Stimulated activated naive CD4-positive, alpha-beta T cell (primary cell): ENCODE data around the gene AQP6.
A peak's percentile ranks its signal among the peaks of the same experiment; 100 is the strongest.

Experiments used
- DNase-seq, 6 experiments: peaks; one replicate each; lab custom pipeline; 2025; lab: John Stamatoyannopoulos, UW

The AQP6 gene

DNA sequence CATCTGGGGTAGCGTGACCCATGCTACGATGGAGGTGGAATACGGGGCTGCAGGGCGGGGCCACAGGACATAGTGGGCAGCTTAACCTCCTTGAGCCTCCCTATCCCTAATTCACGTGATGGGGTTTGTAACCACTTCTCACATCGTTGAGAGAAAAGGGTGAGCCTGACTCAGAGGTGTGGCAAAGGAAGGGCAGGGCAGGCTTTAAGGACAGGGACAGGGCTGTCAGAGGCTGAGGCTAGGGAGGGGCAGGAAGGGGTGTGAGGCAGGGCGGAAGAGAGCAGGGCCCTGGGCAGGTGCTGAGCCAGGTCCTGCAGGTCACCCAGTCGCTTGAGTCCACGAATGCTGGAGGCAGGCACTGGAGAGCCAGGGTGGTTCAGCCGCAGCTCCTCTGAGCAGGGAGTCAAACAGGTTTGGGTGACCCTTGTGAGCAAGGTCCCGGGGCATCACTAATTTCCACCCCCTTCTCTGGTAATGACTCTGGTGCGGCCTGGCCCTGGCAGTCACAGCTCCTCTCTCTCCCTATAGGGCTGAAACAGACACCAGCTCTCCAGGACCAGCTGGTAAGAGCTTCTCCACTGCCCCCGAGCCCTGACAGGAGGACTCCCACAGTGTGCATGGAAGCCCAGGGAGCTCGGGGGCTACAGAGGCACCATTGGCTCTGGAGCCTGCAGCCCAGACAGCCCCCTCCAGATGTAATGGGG, 29.7 kb upstream of the AQP6 start:
- no peak for DNase-seq

DNA sequence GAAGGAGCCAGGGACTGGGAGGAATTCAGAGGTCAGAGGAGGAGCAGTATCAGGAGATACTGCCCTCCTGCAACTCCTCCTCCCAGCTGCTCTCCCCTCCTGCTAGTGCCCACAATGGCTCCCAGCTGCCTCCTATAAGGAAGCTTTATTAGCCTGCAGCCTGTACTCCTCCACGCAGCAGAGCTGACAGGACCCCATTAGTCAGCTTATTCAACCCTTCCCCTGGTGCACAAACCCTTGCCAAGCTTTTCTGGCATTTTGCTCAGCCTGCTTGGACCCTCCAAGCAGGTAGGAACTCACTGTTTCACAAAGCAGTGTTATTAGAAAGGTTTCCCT, 29.2 kb upstream of the AQP6 start:
- DNase-seq = no peak

DNA sequence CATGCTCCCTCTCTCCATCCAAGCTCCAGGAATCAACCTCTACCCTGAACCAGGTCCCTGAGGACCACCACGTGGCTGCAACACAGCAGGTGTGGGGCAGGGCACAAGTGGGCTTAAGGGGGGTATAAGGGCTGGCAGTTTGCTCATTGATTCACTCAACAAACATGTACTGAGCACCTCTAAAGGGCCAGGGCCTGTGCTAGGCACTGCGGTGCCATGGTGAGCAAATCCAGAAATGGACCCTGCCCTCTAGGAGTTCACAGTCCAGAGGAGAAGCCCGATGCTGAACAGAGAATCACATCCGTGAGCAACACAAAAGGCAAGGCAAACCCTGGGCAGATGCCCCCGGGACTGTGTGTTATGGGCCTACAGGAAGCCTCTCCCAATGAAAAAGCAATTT, 28.7 kb upstream of the AQP6 start:
- no peak for DNase-seq

DNA sequence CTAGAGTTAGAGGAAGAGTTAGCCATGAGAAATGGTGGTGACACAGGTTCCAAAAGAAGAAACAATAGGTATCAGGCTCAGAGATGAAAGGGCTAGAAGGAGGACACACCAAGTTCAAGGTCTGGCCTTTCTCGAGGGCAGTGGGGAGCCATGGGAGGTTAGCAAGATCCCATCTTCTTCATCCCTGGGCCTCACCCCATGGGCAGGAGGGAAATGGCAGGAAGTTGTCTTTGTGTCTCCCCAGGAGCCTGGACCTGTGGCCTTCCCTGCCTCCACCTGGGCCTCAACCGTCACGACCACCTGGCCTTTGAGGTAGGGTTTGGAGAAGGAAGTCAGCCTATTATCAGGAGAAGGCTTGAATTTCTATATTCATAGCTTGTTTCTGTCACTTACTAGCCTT, 28.0 kb upstream of the AQP6 start:
- DNase-seq = no peak

DNA sequence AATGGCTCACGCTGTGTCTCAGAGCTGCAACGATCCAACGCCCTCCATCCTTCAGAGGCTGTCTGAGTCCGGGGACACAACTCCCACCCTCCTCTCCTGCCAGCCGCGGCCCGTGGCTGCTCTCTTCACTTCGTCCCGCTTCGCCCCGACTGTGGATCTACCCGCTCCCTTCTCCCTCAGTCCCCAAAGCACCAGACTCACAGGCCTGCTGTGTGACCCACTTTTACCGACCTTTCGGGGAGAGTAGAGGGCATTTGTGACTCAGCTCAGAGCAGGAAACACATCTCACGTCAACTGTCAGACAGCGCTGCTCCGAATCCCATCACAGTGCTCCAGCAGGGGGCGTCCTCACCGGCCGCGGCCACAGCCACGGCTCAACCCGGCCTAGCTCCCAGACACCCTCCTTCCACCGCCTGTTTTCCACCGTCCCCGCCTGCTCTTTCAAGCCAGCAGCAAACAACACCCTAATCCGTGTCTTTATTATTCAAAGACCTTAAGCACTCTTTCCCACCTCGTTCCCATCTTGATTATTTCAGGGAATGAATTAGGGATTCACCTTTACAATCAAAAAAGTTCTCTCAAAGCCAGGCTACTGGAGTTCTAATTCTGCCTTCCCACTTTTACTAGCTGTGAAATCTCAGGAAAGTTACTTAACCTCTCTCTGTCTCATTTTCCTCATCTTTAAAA, 27.2 kb upstream of the AQP6 start:
- DNase-seq = peak; percentile 17 to 75 (median 58)

DNA sequence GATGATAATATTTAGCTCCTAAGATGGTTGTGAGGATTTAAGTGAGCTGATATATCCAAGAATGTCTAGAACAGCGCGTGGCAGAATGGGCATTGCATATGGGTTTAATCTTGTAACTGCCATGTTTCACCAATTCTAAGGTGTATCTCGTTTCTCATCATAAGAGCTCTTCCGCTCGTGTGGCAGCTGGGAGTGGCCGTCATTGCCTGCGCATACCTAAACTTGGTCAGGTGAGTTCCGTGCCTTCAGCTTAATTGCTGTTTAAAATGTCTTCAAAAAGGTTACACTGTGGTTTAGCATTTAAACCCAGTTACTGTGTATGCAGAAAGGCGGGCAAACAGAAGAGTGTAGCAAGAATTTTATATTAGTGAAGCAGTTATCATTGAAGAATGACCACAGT, 26.7 kb upstream of the AQP6 start:
- DNase-seq = no peak

DNA sequence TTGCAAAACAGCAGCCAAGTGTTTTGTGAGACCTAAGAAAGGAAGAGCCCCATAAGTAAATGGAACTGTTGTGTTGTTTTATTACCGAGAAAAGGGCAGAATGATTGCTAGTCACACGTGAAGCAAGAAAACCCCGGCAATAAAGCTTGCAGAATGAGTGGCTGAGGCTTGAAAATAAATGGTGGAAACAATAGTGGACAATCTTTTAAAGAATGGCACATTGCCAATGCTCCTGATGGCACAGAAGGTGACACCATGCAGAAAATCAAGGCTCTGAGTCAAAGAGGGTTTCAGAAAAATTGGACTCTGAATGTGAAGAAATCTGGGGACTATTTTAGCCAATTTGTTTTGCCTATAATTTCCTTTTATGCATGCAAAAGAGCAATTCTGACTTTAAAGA, 26.2 kb upstream of the AQP6 start:
- DNase-seq = no peak

DNA sequence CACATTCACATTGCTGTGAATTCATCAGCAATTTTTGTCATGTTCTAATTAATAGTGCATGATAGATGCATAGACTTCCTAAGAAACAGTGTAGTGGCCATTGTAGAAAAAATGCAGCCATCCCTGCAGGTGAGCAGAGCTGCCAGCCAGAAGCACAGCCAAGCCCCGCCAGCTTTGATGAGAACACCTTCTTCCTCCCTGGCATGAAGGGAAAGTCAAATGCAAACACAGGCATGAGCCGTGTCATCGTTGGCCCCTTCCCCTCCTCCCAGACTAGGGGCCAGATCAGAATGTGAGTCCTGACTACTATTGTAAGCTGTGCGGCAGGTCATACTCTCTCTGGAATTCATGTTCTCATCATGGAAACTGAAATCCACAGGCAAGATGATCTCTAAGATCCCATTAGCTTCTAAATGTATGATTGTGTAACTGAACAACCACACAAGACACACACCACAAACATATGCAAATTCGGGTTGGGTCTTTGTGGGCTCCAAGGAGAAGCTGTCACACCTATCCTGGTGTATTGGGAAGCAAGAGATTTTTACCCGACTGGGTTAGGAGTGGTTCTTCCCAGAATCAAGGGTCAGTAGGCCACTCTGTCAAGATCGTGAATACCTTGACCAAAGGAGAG, 25.0 kb upstream of the AQP6 start:
- DNase-seq = no peak

DNA sequence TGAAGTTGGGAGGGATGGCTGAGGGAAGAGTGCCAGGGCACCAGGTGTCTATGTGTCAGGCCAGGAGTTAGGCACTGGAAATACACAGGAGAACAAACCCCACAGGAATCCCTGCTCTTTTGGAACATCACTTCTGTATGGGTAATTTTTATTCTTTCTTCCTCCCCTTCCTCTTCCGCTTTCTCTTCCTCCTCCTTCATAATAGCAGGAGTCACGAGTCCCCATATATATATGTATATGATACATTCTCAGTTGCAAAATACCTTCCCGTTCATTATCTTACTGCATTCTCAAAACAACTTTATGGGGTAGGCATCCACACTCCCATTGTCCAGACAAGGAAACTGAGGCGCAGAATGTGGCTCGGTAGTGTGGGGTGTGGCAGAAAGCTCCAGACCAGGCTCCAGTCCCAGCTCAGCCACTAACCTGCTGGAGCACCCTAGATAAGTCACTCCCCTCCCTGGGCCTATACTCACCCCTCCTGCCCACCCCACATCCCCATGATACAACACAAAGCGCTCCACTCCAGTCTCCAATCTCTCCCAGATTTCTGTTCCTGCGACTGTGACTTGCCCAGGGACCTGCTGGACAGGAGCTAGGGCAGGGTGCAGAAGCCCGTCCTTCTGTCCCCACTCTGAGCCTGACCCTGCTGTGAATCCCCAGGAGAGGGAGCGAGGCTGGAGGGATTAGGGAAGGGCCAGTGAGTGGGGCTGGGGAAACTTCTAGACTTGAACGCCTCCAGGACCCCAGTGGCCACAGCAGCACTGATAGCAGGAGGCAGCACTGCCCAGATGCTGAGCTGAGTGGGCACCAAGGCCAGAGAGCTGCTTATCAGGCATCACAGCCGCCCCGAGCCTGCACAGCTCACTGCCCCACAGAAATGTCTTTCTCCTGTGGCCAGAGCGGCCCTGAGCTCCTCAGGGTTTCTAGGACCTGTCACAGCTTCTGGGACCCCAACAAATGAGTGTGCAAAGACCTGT, 23.6 kb upstream of the AQP6 start:
- DNase-seq = no peak

DNA sequence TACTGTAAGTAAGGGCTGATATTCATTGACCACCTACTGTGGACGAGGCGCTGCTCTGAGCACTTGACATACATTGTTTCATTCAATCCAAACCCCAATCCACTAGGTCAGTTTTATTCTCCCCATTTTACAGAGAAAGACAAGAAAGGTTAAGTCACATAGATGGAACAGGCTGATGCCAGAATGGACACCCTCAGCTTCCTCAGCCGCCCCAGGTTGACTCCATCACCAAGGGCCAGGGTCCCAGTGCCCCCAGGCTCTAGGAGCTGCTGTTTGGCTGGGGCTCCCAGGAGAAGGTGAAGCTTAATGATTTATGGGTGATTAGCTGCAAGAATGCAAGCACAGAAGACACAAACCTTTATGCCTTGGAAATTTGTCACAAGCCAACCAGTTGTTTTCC, 22.9 kb upstream of the AQP6 start:
- no peak for DNase-seq

DNA sequence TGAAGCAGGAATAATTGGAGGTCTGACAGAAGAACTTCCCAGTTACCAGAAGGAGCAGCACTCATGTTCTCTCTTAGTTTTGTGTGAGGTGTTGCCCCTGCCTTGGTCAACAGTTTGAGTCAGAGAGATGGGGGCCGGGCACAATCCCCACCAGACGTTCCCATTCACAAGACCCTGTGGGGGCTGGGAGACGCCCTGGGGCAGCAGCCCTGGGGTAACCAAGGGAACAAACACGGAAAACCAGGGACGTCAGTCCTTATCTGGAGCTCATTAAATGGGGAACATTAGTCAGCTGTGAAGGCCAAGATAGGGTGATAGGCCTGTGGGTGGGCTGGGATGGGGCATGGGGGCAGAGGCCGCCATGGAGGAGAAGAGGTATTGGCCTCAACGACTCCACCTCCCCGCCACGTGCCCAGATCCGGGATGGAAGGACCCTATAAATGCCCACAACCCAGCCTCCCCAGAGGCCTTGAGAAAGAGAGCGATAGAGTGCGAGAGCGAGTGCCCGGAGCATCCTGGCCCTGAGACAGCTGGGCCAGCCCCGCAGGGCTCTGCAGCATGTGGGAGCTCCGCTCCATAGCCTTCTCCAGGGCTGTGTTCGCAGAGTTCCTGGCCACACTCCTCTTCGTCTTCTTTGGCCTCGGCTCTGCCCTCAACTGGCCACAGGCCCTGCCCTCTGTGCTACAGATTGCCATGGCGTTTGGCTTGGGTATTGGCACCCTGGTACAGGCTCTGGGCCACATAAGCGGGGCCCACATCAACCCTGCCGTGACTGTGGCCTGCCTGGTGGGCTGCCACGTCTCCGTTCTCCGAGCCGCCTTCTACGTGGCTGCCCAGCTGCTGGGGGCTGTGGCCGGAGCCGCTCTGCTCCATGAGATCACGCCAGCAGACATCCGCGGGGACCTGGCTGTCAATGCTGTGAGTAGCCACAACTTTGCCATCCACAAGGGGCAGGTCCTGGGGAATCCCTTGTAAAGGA, 22.2 kb upstream of the AQP6 start, which contains the start of gene AQP2:
TSS of gene AQP2 (plus strand) at position 465 of the 979 bp plus-strand sequence. CDS start at position 559, 94 bp downstream.
- DNase-seq = no peak

DNA sequence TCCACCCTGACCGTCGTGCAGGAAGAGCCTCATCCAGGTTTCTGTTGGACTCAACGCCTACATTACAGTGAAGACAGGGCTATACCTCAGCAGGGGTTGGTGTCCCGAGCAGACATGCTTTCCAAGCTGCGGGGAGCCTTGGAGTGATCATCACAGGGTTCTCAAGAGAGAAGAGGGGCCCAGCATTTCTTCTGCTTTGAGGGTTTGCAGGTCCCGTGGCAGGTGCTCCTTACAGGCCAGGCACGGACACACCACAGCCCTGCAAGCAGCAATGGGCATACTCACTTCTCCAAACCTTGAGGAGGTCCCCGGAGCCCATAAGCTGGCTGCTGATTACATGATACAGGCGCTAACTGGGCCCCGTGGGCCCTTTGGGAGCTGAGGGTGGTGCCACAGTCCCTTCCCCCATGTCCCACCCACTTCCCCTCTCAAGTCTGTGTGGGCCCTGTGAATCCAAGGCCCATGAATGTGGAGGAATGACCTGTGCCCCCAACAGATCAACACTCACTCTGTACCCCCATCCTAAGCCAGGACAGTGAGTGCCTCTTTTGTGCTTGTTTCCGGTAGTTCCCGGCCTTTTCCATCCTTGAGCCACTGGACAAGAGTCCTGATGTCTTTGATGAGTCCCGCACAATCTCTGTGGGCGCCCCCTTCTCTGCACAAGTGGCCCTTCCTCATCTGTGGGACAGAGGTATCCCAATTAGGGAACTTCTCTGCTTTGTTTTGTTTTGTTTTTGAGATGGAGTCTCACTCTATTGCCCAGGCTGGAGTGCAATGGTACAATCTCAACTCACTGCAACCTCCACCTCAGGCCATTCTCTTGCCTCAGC, 21.1 kb upstream of the AQP6 start:
- DNase-seq = no peak

DNA sequence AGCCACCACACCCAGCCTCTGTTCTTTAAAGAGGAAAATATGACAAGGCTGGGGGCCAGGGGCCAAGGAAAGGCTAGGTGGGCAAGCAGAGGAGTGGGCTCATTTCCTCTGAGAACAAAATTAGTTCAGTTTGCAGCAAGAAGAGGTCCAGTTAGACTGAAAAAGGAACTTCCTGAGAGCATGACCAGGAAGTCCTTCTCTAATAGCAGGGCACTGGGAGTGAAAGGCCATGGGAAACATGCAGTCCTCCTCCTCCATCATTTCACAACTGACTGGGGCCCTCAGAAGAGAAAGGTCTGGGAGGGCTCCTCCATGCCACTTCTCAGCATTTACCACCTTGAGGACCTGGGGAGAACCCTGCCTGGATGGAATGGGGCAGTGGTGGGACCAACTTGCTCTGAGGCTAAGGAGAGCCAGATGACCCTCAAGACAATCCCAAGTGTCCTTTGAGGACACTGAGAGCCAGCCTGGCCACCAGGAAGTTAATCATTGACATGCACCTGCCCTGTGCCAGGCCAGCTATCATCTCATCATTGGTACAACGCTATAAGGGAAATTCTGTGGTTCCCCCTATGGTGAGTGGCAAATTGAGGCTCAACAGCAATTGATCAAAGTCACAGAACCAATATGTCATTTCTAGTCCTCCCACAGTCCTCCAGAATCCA, 20.2 kb upstream of the AQP6 start:
- DNase-seq = no peak

DNA sequence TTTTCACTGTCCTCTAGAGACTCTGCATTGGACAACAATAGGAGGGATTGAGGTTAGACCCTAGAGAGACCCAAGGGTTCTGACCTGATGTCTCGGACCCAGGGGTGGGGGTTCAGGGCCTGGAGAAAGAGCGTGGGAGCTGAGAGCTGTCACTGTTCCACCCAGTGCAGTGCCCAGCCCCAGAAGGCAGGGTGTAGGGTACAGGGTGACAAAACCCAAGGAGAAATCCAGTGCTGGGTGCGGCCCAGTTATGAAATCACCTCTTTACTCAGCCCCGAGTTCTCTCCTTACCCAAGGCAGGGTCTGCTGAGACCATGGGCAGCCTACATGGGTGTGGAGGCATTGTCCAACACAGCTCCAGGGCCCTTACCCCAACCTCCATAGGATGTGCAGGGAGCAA, 19.6 kb upstream of the AQP6 start:
- no peak for DNase-seq

DNA sequence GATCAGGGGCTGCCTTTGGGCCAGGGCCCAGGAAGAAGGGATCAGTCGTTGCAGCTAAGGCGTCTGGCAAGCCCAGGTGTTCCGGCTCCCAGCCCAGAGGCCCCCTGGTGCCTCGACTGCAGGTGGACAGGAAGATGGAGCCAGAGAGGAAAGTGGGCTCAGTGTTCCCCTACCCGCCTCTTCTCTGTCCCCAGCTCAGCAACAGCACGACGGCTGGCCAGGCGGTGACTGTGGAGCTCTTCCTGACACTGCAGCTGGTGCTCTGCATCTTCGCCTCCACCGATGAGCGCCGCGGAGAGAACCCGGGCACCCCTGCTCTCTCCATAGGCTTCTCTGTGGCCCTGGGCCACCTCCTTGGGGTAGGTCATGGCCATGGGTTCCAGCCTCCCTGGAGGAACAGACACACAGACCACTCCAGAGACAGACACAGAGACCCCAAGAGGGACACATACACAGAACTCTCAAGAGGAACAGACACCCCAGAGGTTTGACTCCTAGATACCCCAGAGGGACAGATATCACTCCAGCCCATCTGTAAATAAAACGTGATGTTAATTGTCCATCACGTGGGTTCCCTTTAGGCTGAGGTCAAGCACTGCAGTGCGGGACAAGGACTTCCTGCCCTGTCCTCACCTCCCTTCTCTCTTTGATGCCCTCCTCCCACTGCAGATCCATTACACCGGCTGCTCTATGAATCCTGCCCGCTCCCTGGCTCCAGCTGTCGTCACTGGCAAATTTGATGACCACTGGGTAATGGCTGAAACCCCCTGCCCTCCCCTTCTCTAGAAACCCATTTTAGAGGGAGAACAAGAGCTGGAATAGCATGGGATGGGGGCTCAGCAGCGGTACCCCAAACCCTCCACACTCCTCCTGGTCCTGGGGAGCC, 18.5 kb upstream of the AQP6 start:
- DNase-seq = no peak

DNA sequence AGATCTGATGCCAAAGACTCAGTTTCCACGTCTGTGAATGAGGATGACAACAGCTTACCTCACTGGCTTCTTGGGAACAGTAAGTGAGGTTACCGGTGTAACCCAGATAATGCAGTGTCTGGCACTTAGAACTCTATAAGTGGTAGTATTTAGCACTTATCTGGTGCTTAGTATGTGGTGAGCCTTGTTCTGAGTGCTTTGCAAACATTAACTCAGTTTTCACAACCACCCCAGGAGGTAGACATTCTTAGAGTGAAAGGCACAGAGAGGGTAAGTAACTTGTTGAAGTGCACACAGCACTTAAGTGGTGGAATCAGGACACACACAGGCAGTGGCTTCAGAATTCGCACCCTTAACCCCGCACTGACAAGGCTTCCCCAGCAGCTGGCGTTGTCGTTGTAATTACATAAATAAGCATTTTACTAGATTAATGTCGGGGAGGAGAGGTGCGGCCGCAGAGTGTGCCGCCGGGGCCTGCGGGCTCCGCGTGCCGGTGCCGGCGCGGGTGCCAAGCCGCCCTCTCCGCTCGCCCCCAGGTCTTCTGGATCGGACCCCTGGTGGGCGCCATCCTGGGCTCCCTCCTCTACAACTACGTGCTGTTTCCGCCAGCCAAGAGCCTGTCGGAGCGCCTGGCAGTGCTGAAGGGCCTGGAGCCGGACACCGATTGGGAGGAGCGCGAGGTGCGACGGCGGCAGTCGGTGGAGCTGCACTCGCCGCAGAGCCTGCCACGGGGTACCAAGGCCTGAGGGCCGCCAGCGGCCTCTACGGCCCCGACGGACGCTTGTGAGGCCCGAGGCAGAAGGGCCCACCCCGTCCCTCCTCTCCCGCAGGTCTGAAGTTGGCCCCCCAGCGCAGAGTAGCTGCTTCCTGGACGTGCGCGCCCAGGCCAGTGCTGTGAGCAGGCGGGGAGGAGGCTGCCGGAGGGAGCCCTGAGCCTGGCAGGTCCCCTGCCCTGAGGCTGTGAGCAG, 17.6 kb upstream of the AQP6 start:
- no peak for DNase-seq

DNA sequence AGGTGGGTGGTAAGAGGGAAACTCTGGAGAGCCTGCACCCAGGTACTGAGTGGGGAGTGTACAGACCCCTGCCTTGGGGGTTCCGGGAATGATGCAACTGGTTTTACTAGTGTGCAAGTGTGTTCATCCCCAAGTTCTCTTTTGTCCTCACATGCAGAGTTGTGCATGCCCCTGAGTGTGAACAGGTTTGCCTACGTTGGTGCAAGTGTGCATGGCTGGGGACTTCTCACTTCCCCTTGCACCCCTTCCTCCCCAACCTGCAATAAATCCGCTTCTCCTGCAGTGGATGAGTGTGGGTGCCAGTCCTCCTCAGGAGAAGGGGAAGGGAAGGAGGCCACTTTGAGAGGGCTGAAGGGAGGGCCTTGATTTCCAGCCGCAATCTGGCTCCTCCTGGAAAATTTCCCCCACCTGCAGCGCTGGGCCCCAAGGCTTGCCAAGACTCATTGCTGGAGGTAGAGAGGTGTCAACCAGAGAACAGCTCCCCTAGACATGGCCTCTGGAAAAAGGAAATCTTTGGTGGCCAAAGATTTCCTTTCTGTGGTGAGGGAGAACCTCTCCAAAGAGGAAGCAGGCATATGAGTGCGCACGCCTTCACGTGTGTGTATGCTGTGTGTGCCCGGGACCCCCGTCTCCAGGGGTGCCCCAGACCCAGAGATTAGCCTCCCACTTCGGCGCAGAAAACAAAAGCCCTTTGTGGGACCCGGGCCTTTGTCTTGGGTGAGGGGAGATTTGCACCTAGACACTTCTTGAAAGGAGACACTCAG, 16.7 kb upstream of the AQP6 start:
- no peak for DNase-seq
